HG03095 (cell line): Measurements from ENCODE around the gene TENT5C.
"Not testable (repeated sequence)": the region's sequence is repeated elsewhere in the genome, so short reads cannot be mapped to it uniquely, and the experiment has no call there.

Source experiments
- ATAC-seq: cut with Tn5 transposase; IDR thresholded peaks from one replicate; pipeline ENCODE4 v1.9.1; 2021; ENCODE audit warnings: moderate library complexity; ENCODE audit not compliant: unreplicated experiment

The TENT5C gene

GRCh38 chr1:117605774-117606648 lies at the start of gene TENT5C:
Gene TENT5C, plus strand, starts transcription at chr1:117606048. Its CDS starts 16,821 bp downstream, at chr1:117622869.
- ATAC-seq, result peak; percentile 88

- ATAC-seq, result no peak
Observed at GRCh38 chr1:117556341-117556740, 49.5 kb upstream of the TENT5C start.

GRCh38 chr1:117556976-117557375 lies 48.9 kb upstream of the TENT5C start:
- no peak for ATAC-seq

- ATAC-seq, result not testable (repeated sequence)
Observed at GRCh38 chr1:117558451-117558850, 47.4 kb upstream of the TENT5C start.

- no peak for ATAC-seq
Observed at GRCh38 chr1:117559139-117559538, 46.7 kb upstream of the TENT5C start.

- ATAC-seq, result no peak
Observed at GRCh38 chr1:117559985-117560384, 45.9 kb upstream of the TENT5C start.

- no peak for ATAC-seq
Observed at GRCh38 chr1:117561071-117561470, 44.8 kb upstream of the TENT5C start.

GRCh38 chr1:117561551-117561950 lies 44.3 kb upstream of the TENT5C start:
- ATAC-seq, result no peak

GRCh38 chr1:117562581-117563491 lies 43.0 kb upstream of the TENT5C start:
- ATAC-seq, result no peak

- no peak for ATAC-seq
Observed at GRCh38 chr1:117563492-117563875, 42.4 kb upstream of the TENT5C start.

GRCh38 chr1:117564227-117565075 lies 41.4 kb upstream of the TENT5C start:
- ATAC-seq, result no peak

GRCh38 chr1:117565076-117565556 lies 40.7 kb upstream of the TENT5C start:
- ATAC-seq, result no peak

- ATAC-seq, result no peak
Observed at GRCh38 chr1:117565745-117566455, 39.9 kb upstream of the TENT5C start.

- ATAC-seq, result no peak
Observed at GRCh38 chr1:117566556-117566955, 39.3 kb upstream of the TENT5C start.

GRCh38 chr1:117567435-117567834 lies 38.4 kb upstream of the TENT5C start:
- ATAC-seq, result no peak

- no peak for ATAC-seq
Observed at GRCh38 chr1:117567976-117568375, 37.9 kb upstream of the TENT5C start.

GRCh38 chr1:117568999-117569398 lies 36.8 kb upstream of the TENT5C start:
- ATAC-seq, result no peak

GRCh38 chr1:117569856-117570255 lies 36.0 kb upstream of the TENT5C start:
- no peak for ATAC-seq

GRCh38 chr1:117570988-117571409 lies 34.8 kb upstream of the TENT5C start:
- no peak for ATAC-seq

- ATAC-seq, result no peak
Observed at GRCh38 chr1:117571496-117571895, 34.4 kb upstream of the TENT5C start.
